Measurements from ENCODE around the gene GNLY. TPM values are rescaled to one million over a fixed set of nuclear protein-coding genes. Genes with fewer than 3 reads are reported as not detected.

Gene GNLY
- total and polyA plus RNA-seq, 7 experiments from 2014 or later: 5.9 to 780 (median 13.5) TPM

GRCh38 chr2:85698880-85699254 lies 4.7 kb downstream of the GNLY start:
- Histone ChIP-seq H3K27me3 (ENCODE audit: control insufficient read depth in 2 of 2, insufficient read depth in 2 of 2, low read length in 2 of 2) (no peaks in the 10 kb centered on the region), H3K36me3 (ENCODE audit: control insufficient read depth in 2 of 3, insufficient read depth in 3 of 3, low read length in 3 of 3) (no peaks in the 10 kb centered on the region), H3K9me3 (ENCODE audit: control insufficient read depth in 2 of 3, low read length in 3 of 3) (no peaks in the 10 kb centered on the region), H3K4me3 (ENCODE audit: low read length) (no peak overlapping the region), H3K4me1 (ENCODE audit: control insufficient read depth in 2 of 2, insufficient read depth in 2 of 2, low read length in 2 of 2) (peaks cover 0 to 4% of the 10 kb centered on the region in 2 donors), H3K27ac (ENCODE audit: low read depth, low read length) (no peak overlapping the region)
- Mint-ChIP-seq H3K9me3 (no peaks in the 10 kb centered on the region), H3K36me3 (no peaks in the 10 kb centered on the region), H3K4me1 (peaks cover 0 to 38% (median 0%) of the 10 kb centered on the region in 7 donors), H3K27me3 (peaks cover 0 to 2% (median 0%) of the 10 kb centered on the region in 5 donors), H3K4me3 (peak overlapping the region in 1 of 10 donors; percentile 51), H3K27ac (peak overlapping the region in 2 of 9 donors; percentile 31 to 75)
- ChIA-PET POLR2A (interaction anchor here (0.7 kb wide), 1 partner anchor 40 kb away, joined by 3 read pairs; no protein-coding TSS in a partner anchor), CTCF (interaction anchor here (0.8 kb wide), 1 partner anchor 10 kb away, joined by 3 read pairs; no protein-coding TSS in a partner anchor)
- DNase-seq (no peak), ATAC-seq (peak; percentile 9)
- intact Hi-C loops (cut with micrococcal nuclease): no loop called here

- H3K36me3 Mint-ChIP-seq: no peaks in the 10 kb centered on the region
- intact Hi-C loops (cut with micrococcal nuclease): no loop called here
- Histone ChIP-seq H3K4me3 (ENCODE audit: low read length) (no peak overlapping the region), H3K27me3 (ENCODE audit: control insufficient read depth in 2 of 2, insufficient read depth in 2 of 2, low read length in 2 of 2) (no peaks in the 10 kb centered on the region), H3K36me3 (ENCODE audit: control insufficient read depth in 2 of 3, insufficient read depth in 3 of 3, low read length in 3 of 3) (no peaks in the 10 kb centered on the region), H3K27ac (ENCODE audit: low read depth, low read length) (no peak overlapping the region), H3K4me1 (ENCODE audit: control insufficient read depth in 2 of 2, insufficient read depth in 2 of 2, low read length in 2 of 2) (peaks cover 0 to 8% of the 10 kb centered on the region in 2 donors), H3K9me3 (ENCODE audit: control insufficient read depth in 2 of 3, low read length in 3 of 3) (no peaks in the 10 kb centered on the region)
- no peak for DNase-seq
- H3K4me1 Mint-ChIP-seq: peaks cover 0 to 41% (median 0%) of the 10 kb centered on the region in 7 donors
- ATAC-seq: no peak
- no peak overlapping the region for H3K4me3 Mint-ChIP-seq
- H3K9me3 Mint-ChIP-seq: no peaks in the 10 kb centered on the region
- ChIA-PET CTCF (interaction anchor here (0.7 to 0.8 kb wide), 2 partner anchors 9 to 10 kb away, joined by 3 read pairs; no protein-coding TSS in a partner anchor), POLR2A (no interaction called here)
- no peak overlapping the region for H3K27ac Mint-ChIP-seq
- peaks cover 0 to 2% (median 0%) of the 10 kb centered on the region in 5 donors for H3K27me3 Mint-ChIP-seq
Observed at GRCh38 chr2:85699325-85699724, 5.2 kb downstream of the GNLY start.

GRCh38 chr2:85702172-85702571 lies 8.0 kb downstream of the GNLY start:
- peaks cover 0 to 25% of the 10 kb centered on the region in 2 donors for H3K4me1 ChIP-seq (ENCODE audit: control insufficient read depth in 2 of 2, insufficient read depth in 2 of 2, low read length in 2 of 2)
- ATAC-seq (no peak), DNase-seq (no peak)
- H3K36me3 Mint-ChIP-seq: peaks cover 0 to 1% (median 0%) of the 10 kb centered on the region in 5 donors
- H3K27me3 Mint-ChIP-seq: peaks cover 0 to 7% (median 2%) of the 10 kb centered on the region in 5 donors
- peak overlapping the region in 1 of 9 donors; percentile 66 for H3K27ac Mint-ChIP-seq
- H3K4me1 Mint-ChIP-seq: peaks cover 0 to 61% (median 3%) of the 10 kb centered on the region in 7 donors
- H3K36me3 ChIP-seq (ENCODE audit: control insufficient read depth in 2 of 3, insufficient read depth in 3 of 3, low read length in 3 of 3): no peaks in the 10 kb centered on the region
- POLR2A ChIA-PET: no interaction called here
- no peak overlapping the region for H3K4me3 ChIP-seq (ENCODE audit: low read length)
- H3K27me3 ChIP-seq (ENCODE audit: control insufficient read depth in 2 of 2, insufficient read depth in 2 of 2, low read length in 2 of 2): no peaks in the 10 kb centered on the region
- H3K9me3 ChIP-seq (ENCODE audit: control insufficient read depth in 2 of 3, low read length in 3 of 3): no peaks in the 10 kb centered on the region
- intact Hi-C loops (cut with micrococcal nuclease): no loop called here
- no peak overlapping the region for H3K27ac ChIP-seq (ENCODE audit: low read depth, low read length)
- H3K9me3 Mint-ChIP-seq: peaks cover 0 to 1% (median 0%) of the 10 kb centered on the region in 11 donors
- no peak overlapping the region for H3K4me3 Mint-ChIP-seq
- CTCF ChIA-PET: no interaction called here

- Mint-ChIP-seq H3K4me1 (peaks cover 0 to 63% (median 5%) of the 10 kb centered on the region in 7 donors), H3K27me3 (peaks cover 0 to 7% (median 2%) of the 10 kb centered on the region in 5 donors), H3K36me3 (peaks cover 0 to 1% (median 0%) of the 10 kb centered on the region in 5 donors), H3K4me3 (no peak overlapping the region), H3K27ac (peak overlapping the region in 1 of 9 donors; percentile 80), H3K9me3 (peaks cover 0 to 1% (median 0%) of the 10 kb centered on the region in 11 donors)
- H3K27ac ChIP-seq (ENCODE audit: low read depth, low read length): no peak overlapping the region
- no peaks in the 10 kb centered on the region for H3K36me3 ChIP-seq (ENCODE audit: control insufficient read depth in 2 of 3, insufficient read depth in 3 of 3, low read length in 3 of 3)
- no peak for DNase-seq
- intact Hi-C loops (cut with micrococcal nuclease): no loop called here
- peaks cover 0 to 25% of the 10 kb centered on the region in 2 donors for H3K4me1 ChIP-seq (ENCODE audit: control insufficient read depth in 2 of 2, insufficient read depth in 2 of 2, low read length in 2 of 2)
- H3K4me3 ChIP-seq (ENCODE audit: low read length): no peak overlapping the region
- ChIA-PET CTCF (interaction anchor here (1.0 kb wide), 1 partner anchor 10 kb away, joined by 3 read pairs; no protein-coding TSS in a partner anchor), POLR2A (no interaction called here)
- H3K9me3 ChIP-seq (ENCODE audit: control insufficient read depth in 2 of 3, low read length in 3 of 3): no peaks in the 10 kb centered on the region
- H3K27me3 ChIP-seq (ENCODE audit: control insufficient read depth in 2 of 2, insufficient read depth in 2 of 2, low read length in 2 of 2): peaks cover 0 to 2% of the 10 kb centered on the region in 2 donors
- no peak for ATAC-seq
Observed at GRCh38 chr2:85702800-85703199, 8.6 kb downstream of the GNLY start.

- Histone ChIP-seq H3K27me3 (ENCODE audit: control insufficient read depth in 2 of 2, insufficient read depth in 2 of 2, low read length in 2 of 2) (peaks cover 0 to 4% of the 10 kb centered on the region in 2 donors), H3K4me3 (ENCODE audit: low read length) (no peak overlapping the region), H3K9me3 (ENCODE audit: control insufficient read depth in 2 of 3, low read length in 3 of 3) (no peaks in the 10 kb centered on the region), H3K36me3 (ENCODE audit: control insufficient read depth in 2 of 3, insufficient read depth in 3 of 3, low read length in 3 of 3) (no peaks in the 10 kb centered on the region), H3K4me1 (ENCODE audit: control insufficient read depth in 2 of 2, insufficient read depth in 2 of 2, low read length in 2 of 2) (peaks cover 0 to 25% of the 10 kb centered on the region in 2 donors), H3K27ac (ENCODE audit: low read depth, low read length) (no peak overlapping the region)
- Mint-ChIP-seq H3K9me3 (peaks cover 0 to 1% (median 0%) of the 10 kb centered on the region in 11 donors), H3K4me3 (peak overlapping the region in 1 of 10 donors; percentile 37), H3K27me3 (peaks cover 0 to 7% (median 3%) of the 10 kb centered on the region in 5 donors), H3K36me3 (peaks cover 0 to 1% (median 0%) of the 10 kb centered on the region in 5 donors), H3K4me1 (peaks cover 0 to 58% (median 5%) of the 10 kb centered on the region in 7 donors), H3K27ac (peak overlapping the region in 1 of 9 donors; percentile 80)
- POLR2A ChIA-PET: no interaction called here
- no peak for ATAC-seq
- intact Hi-C loops (cut with micrococcal nuclease): no loop called here
- DNase-seq: no peak
- CTCF ChIA-PET: interaction anchor here (1.0 to 1.3 kb wide), 2 partner anchors 9 to 66 kb away, joined by 3 to 5 read pairs; no protein-coding TSS in a partner anchor
Observed at GRCh38 chr2:85703329-85703728, 9.2 kb downstream of the GNLY start.

GRCh38 chr2:85704038-85704437 lies 9.9 kb downstream of the GNLY start:
- Mint-ChIP-seq H3K9me3 (peaks cover 0 to 1% (median 0%) of the 10 kb centered on the region in 11 donors), H3K4me1 (peaks cover 0 to 57% (median 5%) of the 10 kb centered on the region in 7 donors)

More at GRCh38 chr2:85704038-85704437, 9.9 kb downstream of the GNLY start:
- Histone ChIP-seq H3K4me3 (ENCODE audit: low read length) (no peak overlapping the region), H3K9me3 (ENCODE audit: control insufficient read depth in 2 of 3, low read length in 3 of 3) (no peaks in the 10 kb centered on the region), H3K36me3 (ENCODE audit: control insufficient read depth in 2 of 3, insufficient read depth in 3 of 3, low read length in 3 of 3) (no peaks in the 10 kb centered on the region), H3K27me3 (ENCODE audit: control insufficient read depth in 2 of 2, insufficient read depth in 2 of 2, low read length in 2 of 2) (peaks cover 0 to 4% of the 10 kb centered on the region in 2 donors), H3K4me1 (ENCODE audit: control insufficient read depth in 2 of 2, insufficient read depth in 2 of 2, low read length in 2 of 2) (peaks cover 0 to 25% of the 10 kb centered on the region in 2 donors), H3K27ac (ENCODE audit: low read depth, low read length) (no peak overlapping the region)
- H3K27ac Mint-ChIP-seq: peak overlapping the region in 1 of 9 donors; percentile 16
- CTCF ChIA-PET: interaction anchor here (1.3 to 1.5 kb wide), 2 partner anchors 15 to 67 kb away, joined by 4 to 5 read pairs; no protein-coding TSS in a partner anchor
- no peak overlapping the region for H3K4me3 Mint-ChIP-seq
- peaks cover 0 to 1% (median 0%) of the 10 kb centered on the region in 5 donors for H3K36me3 Mint-ChIP-seq
- DNase-seq (no peak), ATAC-seq (no peak)
- POLR2A ChIA-PET: no interaction called here
- intact Hi-C loops (cut with micrococcal nuclease): no loop called here
- H3K27me3 Mint-ChIP-seq: peaks cover 0 to 7% (median 4%) of the 10 kb centered on the region in 5 donors
